Raji (cell line): ENCODE measurements around the gene SPTBN1.

ENCODE experiments used
- POLR2A ChIP-seq: IDR thresholded peaks from 2 replicates; pipeline ENCODE4 v1.6.1; 2011; ENCODE audit warnings: low read depth, low read length, control low read depth; ENCODE audit not compliant: insufficient read depth

SPTBN1 gene

DNA sequence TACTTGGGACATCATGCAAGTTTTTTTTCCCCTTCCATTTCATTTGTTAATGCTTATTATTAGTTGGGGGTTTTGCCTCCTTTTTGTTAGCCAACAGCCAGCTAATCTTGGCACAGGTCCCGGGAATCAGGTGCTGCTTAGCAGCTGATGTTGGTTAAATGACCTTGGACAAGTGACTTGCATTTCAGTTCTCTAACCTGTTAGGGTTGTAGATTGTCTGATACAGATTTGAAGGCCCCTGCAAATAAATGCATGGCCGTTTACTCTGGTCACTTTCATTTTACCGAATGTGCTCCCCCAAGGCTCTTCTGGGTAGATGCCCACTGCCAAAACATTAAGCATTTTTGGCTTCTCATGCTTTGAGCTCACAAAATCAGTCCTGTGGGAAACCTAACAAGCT, 120.9 kb downstream of the SPTBN1 start:
- no peak for TF ChIP-seq POLR2A

DNA sequence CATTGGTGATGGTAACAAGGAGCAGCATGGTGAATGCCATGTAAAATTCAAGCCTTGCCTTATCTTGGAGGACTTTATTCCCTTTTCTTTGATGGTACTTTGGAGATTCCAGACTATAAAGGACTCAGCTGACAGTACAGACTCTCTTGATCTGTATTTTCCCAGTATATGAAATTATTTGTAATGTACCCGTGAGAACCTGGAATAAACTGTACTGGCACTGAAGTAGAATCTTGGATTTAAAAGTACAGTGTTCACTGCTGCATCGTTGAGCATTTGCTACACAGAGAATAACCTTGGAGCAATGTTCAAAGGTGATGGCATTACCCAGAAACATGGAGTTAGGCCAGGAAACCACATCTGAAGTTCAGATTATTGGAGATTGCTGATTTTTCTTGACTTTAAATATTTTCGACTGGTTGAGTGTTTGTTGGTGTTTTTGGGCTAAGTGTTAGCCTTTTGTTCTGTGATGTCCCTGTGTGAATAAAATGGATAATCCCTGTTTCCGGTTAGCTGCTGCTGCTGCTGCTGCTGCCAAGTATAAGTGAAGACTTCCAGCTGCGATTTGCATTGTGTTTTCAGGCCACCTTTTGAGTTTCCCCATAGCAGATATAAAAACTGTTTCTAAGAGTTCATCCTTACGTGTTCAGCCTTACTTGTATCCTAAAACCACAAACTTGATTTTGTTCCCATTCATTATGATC, 122.0 kb downstream of the SPTBN1 start:
- no peak for TF ChIP-seq POLR2A

DNA sequence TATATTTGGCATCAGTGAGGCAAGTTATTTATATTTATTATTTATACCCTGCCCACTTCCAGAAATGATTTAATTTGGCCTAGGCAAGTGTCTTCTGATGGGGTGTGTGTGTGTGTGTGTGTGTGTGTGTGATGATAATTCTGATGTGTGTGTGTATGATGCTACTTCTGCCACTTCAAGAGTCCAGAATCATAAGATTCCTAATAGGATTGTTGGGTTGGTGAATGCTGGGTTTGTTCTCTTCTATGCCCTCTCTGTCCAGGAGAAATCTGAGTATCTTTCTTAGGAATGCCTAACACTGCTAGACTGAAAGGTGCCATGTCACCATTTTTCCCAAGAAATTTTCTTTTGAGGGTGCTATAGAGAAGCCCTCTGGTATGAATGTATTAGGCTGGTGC, 122.5 kb downstream of the SPTBN1 start:
- no peak for TF ChIP-seq POLR2A

DNA sequence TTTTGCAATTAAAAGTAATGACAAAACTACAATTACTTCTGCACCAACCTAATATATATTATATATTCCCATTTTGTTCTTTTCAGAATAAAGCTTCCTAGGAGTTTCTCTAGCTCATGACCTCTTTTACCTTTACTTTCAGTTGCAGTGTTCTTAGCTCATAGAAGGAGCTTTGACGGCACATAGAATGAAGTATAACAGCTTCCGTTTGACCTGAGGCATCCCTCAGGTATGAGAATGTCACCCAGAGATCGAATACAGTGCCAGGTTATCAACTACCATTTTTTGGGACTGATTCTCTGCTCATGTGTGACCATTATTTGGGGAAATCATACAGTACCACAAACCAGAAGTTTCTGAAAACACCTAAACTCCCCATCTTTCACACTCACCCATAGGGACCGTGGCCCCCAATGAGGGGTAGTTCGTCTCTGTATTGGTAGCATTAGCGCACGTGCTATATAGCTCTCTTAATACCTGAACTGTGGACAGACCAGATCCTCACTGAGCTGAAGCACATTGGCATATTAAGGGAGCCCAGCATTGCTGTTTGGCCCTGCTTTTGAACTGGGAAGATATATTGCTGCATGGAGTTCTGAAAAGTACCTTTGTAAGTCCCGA, 123.0 kb downstream of the SPTBN1 start:
- no peak for TF ChIP-seq POLR2A

DNA sequence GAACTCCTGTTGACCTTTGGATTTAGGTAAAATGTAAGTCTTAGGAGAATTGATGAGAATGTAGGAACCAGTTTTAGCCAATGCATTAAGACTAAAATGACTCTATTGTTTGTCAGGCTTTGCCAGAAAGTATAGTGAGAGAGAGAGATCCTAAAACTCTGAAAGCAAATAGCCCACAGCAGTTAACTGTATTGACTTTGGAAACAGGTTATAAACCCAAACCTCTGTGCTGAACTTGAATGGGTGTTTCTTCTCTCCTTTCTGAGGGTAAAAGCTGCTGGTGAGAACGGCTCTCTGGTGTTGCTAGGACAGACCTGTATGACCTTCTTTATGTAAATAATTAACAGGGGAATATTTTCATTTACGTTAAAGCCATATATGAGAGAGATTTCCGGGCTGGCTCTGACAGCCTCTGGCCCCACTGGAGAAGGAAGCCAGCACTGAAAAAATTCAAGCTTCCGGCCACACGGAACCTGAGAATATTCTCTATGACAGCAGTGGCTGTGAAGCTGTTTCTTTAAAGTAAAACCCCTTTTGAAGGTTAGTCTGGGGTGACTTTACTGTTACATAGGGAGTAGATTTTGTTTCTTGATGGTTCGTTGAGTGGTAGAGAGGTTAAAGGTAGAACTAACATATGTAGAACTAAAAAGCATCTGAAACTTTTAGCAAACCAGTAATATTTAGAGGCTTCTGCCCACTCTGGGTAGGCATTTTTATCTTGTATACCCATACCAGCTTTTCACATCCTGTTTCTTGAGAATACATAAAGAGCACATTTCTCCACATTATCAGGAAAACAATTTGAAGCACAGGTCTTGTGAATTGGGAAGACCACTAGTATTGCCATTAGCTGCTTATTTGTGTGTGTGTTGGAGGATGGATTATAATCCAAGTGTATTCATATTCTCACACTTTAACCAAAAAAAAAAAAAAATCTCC, 123.8 kb downstream of the SPTBN1 start:
- TF ChIP-seq POLR2A: no peak

DNA sequence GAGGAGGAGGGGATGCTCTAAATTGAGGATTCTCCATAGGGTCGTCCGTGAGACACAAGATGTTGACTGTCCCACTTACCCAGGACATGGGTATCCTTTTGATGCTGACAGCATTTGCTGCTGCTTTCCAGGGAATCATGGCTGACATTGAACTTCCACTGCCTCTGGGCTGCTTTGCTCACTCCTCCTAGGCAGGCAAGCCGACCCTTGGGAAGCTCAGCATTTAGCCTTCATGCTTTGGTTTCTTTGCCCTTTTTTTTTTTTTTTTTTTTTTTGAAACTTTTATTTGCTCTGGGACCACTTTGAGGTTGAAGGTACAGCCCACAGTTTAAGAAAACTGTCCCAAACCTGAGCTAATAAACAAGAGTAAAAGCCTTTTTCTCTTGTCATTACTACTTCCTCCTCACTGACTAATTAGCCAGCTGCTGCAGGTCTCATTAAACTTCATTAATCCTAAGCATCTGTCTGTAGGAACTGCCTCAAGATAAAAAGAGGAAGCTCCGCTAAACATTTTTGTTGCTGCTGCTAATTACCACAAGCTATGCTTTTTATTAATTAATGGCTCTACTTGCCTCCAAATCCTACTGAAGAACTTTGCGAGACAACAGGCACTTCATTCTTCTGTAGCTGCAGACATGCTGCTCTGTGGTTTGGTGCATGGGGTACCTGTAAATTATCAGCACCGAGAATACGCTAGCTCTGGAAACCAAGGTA, 125.4 kb downstream of the SPTBN1 start:
- TF ChIP-seq POLR2A: no peak

DNA sequence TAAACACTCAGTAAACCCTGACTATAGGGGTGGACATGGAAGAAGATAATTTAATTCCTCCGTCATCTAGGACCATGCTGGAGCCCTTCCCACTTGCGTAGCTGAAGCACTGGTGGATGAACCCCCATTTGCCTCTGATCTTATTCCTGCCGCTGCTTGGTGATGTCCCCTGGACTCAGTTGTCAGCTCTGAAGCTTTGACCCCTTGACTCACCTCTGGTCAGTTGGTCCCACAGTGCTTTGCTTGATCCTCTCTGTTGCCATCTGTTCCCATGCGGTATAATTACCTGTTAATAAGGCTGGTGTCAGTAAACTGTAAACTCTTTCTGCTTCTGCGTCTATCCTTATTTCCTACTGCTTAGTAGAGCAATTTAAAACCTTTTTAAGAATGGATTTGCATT, 126.9 kb downstream of the SPTBN1 start:
- TF ChIP-seq POLR2A: no peak

DNA sequence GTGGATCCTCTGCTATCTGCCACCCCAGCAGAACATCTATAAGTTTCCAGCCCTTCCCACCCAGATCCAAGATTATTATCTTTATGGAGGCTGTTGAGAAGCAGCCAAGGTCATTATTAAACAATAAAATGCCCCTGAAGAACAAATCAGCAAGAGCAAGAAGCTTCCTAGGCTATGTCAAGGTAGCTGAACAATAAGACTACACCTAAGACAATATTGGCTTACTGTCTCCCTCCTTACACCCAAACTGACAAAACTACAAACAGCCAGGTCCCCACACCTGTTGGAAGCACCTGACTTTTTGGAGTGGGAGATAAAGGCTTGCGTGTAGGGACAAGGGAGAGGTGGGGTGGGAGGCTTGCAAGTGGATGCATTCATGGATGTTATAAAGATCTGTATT, 128.5 kb downstream of the SPTBN1 start:
- TF ChIP-seq POLR2A: no peak

DNA sequence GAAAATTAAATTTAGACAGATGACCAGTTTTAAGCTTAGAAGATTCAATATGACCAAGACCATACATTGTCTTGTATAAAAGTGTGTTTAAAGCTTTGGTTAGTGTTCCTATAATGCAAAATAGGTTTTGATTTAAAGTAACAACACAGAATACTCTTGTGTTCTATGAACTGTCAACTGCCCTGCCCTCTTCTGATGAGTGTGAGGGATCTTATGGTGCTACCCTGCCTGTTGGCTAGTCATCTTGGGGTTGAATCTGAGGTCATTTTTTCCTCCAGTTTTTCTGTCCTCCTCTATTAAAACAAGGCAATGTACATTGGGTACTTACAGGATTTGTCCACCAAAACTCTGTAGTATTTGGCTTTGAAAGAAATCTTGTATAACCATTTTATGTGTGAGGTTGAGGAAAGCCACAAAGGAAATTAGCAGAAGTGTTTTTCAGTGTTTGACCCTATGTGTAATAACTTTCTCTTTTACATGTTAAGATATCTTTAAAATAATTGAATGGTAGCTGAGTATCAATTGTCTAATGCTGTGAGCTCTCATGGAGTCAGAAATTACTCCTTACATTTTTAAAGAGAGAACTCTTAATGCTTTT, 129.1 kb downstream of the SPTBN1 start:
- TF ChIP-seq POLR2A: no peak

DNA sequence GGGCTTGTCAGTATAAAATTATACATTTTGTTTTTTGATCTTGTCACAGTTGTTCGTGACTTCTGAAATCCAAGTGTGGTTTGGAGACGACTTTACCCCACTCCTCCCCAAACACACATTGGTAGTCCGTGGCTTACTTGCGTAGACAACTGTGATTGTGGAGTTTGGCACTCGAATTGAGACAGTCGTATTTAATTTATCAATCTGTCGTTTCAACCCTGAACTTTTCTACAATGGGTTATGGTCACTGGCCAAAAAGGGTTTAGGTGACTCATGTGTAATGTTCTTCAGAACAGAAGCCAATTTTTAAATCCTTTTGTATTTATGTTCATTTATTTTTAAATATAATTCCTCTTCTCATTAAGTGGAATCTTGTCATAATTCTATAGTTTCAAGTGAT, 129.9 kb downstream of the SPTBN1 start:
- TF ChIP-seq POLR2A: no peak

DNA sequence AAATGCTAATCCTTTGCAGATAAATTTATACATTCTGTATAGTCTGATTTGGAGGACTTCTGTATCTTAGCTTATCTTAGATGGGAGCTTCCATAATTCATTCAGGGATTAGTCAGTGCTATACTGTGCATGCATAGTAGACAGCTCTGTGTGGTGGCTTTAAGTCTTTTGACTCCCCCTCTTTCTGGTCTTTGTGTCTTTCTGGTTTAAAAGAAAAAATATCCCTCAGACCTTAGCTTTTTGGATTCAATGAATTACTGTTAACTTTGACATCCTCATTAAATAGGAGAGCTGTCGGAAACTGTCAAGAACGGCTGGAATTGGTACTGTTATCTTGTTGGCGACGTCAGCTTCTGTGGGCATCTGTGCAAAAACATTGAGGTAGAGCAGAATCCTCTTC, 130.4 kb downstream of the SPTBN1 start:
- no peak for TF ChIP-seq POLR2A

DNA sequence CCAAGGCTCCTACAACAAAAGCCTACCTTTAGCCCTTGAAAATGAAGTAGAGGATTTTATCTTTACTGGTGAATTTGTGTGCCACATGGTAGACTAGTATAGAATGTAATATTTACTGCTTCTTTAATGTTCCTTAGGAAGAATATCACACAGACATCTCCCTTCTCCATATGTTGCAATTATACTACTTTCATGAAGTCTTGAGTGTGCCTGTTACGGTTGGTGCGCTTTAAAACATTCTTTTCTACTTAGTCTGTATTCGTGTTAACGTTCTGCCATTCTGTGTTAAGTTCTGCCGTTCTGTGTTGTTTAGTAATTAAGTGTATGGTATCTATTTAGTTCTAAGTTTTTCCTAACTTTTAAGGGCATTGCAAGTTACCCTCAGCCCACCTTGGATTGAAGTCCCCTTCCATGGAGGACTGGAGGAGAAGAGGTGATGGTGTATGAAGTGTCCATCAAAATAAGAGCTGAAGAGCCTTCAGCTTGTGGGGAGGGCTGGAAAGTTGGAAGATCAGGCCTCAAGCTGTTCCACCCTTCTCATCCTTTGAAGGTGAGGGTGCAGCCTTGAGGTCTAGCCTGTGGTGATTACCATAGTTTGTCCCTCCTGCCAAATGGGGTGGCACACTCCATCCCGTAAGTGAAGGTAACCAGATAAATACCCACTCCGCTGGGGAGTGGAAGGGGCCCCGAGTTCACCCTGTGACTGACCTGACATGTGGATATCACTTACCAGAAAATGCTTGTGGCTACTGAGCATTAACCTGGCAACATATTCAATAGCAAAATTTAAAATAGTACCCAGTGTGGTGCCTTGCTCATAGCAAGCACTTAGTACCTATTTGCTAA, 131.3 kb downstream of the SPTBN1 start:
- no peak for TF ChIP-seq POLR2A

DNA sequence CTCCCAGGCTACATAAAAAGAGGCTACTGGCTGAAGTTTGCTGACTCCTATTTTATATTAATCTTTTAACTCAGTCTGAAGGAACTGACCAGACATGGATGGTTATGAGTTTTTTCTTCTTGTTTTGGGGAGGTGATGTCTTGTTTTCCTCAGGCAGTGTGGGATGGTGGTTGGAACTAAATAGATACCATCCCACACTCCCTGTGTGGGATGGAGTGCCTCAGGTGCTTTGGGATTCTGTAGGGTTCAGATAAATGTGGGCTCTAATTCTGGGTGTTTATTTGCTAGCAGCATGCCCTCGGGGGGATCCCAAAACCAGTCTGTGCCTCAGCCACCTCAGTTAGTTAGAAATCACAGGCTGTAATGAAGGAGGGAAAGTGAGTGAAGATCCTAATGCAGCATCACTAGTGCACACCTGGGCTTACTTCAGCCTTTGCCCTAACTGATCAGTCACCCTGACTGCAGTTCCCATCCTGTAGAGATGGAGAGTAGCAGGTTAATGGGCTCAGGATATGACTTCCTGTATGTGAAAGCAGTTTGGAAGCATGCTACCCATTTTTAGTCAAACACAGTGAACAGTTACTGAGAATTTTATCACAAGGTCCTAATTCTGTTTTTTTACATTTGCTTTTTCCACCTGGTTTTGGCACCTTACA, 132.2 kb downstream of the SPTBN1 start:
- TF ChIP-seq POLR2A: no peak

DNA sequence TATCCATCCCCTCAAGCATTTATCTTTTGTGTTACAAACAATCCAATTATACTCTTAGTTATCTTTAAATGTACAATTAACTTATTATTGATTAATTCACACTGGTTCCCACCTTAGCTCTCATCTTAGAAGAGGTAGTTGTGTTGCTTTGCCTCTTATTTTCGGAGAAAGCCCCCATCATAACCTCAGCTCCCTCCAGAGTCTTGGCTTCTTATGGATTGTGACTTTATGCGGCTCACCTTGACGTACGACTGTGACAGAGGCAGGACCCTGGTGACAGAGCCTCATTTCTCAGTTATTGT, 132.9 kb downstream of the SPTBN1 start:
- TF ChIP-seq POLR2A: no peak
